Astrocyte (in vitro differentiated cells and primary cell): ENCODE data around the gene CNPPD1. TPM values are rescaled to one million over a fixed set of nuclear protein-coding genes. Genes with fewer than 3 reads are reported as not detected.

Source experiments
- DNase-seq: peaks from one replicate; pipeline ENCODE4 v3.0.0-alpha.2; 2010; ENCODE audit warnings: low read depth
- FAIRE-seq: peaks from 2 replicates; lab custom pipeline; 2011; peaks lifted over from hg19 to GRCh38; lab: Jason Lieb, UNC
- H2AFZ ChIP-seq: 2 replicates; pipeline ENCODE4 v1.6.0; 2012; ENCODE audit warnings: low read depth, low read length, inconsistent platforms
- H3K27ac ChIP-seq: 2 replicates; pipeline ENCODE4 v1.5.1; 2011; ENCODE audit warnings: low read depth, low read length, inconsistent platforms
- H3K27me3 ChIP-seq: 2 replicates; pipeline ENCODE4 v1.6.0; 2011; ENCODE audit warnings: low read length, inconsistent platforms; ENCODE audit not compliant: insufficient read depth
- H3K36me3 ChIP-seq: 2 replicates; pipeline ENCODE4 v1.5.1; 2011; ENCODE audit warnings: low read length, inconsistent platforms; ENCODE audit not compliant: insufficient read depth
- H3K4me1 ChIP-seq: 2 replicates; pipeline ENCODE4 v1.5.1; 2011; ENCODE audit warnings: low read length, inconsistent platforms; ENCODE audit not compliant: insufficient read depth
- H3K4me2 ChIP-seq: 2 replicates; pipeline ENCODE4 v1.6.0; 2012; ENCODE audit warnings: low read length, inconsistent platforms
- H3K4me3 ChIP-seq: 2 replicates; pipeline ENCODE4 v1.5.1; 2011; ENCODE audit warnings: low read depth, mild to moderate bottlenecking, low read length, inconsistent platforms; ENCODE audit not compliant: insufficient read depth
- H3K79me2 ChIP-seq: 2 replicates; pipeline ENCODE4 v1.6.0; 2012; ENCODE audit warnings: mild to moderate bottlenecking, low read length, inconsistent platforms; ENCODE audit not compliant: insufficient read depth
- H3K9ac ChIP-seq: 2 replicates; pipeline ENCODE4 v1.6.0; 2012; ENCODE audit warnings: mild to moderate bottlenecking, low read length, inconsistent platforms
- H3K9me3 ChIP-seq: 2 replicates; pipeline ENCODE4 v1.5.1; 2012; ENCODE audit warnings: low read depth, mild to moderate bottlenecking, low read length, inconsistent platforms; ENCODE audit not compliant: insufficient read depth
- H4K20me1 ChIP-seq: 2 replicates; pipeline ENCODE4 v1.6.0; 2012; ENCODE audit warnings: low read length, inconsistent platforms; ENCODE audit not compliant: insufficient read depth
- H3K27ac Mint-ChIP-seq: one replicate; pipeline ENCODE4 v1.8.0; 2021; ENCODE audit warnings: mild to moderate bottlenecking, mixed read lengths; ENCODE audit not compliant: unreplicated experiment
- H3K27me3 Mint-ChIP-seq: one replicate; pipeline ENCODE4 v1.8.0; 2021; ENCODE audit warnings: low read depth, mixed read lengths; ENCODE audit not compliant: unreplicated experiment
- H3K36me3 Mint-ChIP-seq: one replicate; pipeline ENCODE4 v1.8.0; 2021; ENCODE audit warnings: low read depth, mixed read lengths; ENCODE audit not compliant: unreplicated experiment
- H3K4me1 Mint-ChIP-seq: one replicate; pipeline ENCODE4 v1.8.0; 2021; ENCODE audit warnings: low read depth, mixed read lengths; ENCODE audit not compliant: unreplicated experiment
- H3K4me3 Mint-ChIP-seq: one replicate; pipeline ENCODE4 v1.8.0; 2021; ENCODE audit warnings: mild to moderate bottlenecking, moderate library complexity, mixed read lengths; ENCODE audit not compliant: unreplicated experiment
- H3K9me3 Mint-ChIP-seq: one replicate; pipeline ENCODE4 v1.8.0; 2021; ENCODE audit warnings: mild to moderate bottlenecking, mixed read lengths; ENCODE audit not compliant: unreplicated experiment
- CTCF ChIP-seq: IDR thresholded peaks from 2 replicates; pipeline ENCODE4 v1.5.1; 2011; ENCODE audit warnings: low read depth, mild to moderate bottlenecking, inconsistent platforms, low read length, moderate library complexity; ENCODE audit not compliant: insufficient read depth
- EZH2 ChIP-seq: IDR thresholded peaks from 2 replicates; pipeline ENCODE4 v1.6.1; 2012; ENCODE audit warnings: mild to moderate bottlenecking, low read length, inconsistent platforms; ENCODE audit not compliant: insufficient read depth
- total RNA-seq: library from RNA; stranded (reverse); gene quantifications from 2 replicates; pipeline ENCODE4 v1.2.1, GENCODE V29; 2021

Gene CNPPD1
- total RNA-seq, 1 donor from 2014 or later = 28.1 TPM

GRCh38 chr2:219124381-219125110 is 52.2 kb downstream of the CNPPD1 start:
- H3K4me2 ChIP-seq = peak overlapping the region; percentile 68
- H3K36me3 ChIP-seq = no peaks in the 10 kb centered on the region
- Mint-ChIP-seq H3K9me3 (peaks cover 4% of the 10 kb centered on the region), H3K4me1 (peaks cover 15% of the 10 kb centered on the region), H3K4me3 (no peak overlapping the region), H3K27ac (peak overlapping the region; percentile 11), H3K36me3 (peaks cover 6% of the 10 kb centered on the region), H3K27me3 (peaks cover 15% of the 10 kb centered on the region)
- peak overlapping the region; percentile 27 for H3K4me3 ChIP-seq
- H4K20me1 ChIP-seq = peaks cover 17% of the 10 kb centered on the region
- peak overlapping the region; percentile 13 for H3K9ac ChIP-seq
- H3K9me3 ChIP-seq = no peaks in the 10 kb centered on the region
- no peaks in the 10 kb centered on the region for H3K27me3 ChIP-seq
- H2AFZ ChIP-seq = no peak overlapping the region
- DNase-seq (peak; percentile 61), FAIRE-seq (no peak)
- H3K4me1 ChIP-seq = peaks cover 27% of the 10 kb centered on the region
- no peaks in the 10 kb centered on the region for H3K79me2 ChIP-seq
- H3K27ac ChIP-seq = peak overlapping the region; percentile 33
- no peak for TF ChIP-seq CTCF
- no peak for TF ChIP-seq EZH2

- Mint-ChIP-seq H3K27me3 (peaks cover 21% of the 10 kb centered on the region), H3K4me1 (peaks cover 15% of the 10 kb centered on the region), H3K9me3 (no peaks in the 10 kb centered on the region), H3K4me3 (no peak overlapping the region), H3K27ac (no peak overlapping the region), H3K36me3 (peaks cover 6% of the 10 kb centered on the region)
- Histone ChIP-seq H3K4me3 (no peak overlapping the region), H3K36me3 (no peaks in the 10 kb centered on the region), H3K4me1 (peaks cover 27% of the 10 kb centered on the region), H3K79me2 (no peaks in the 10 kb centered on the region), H4K20me1 (peaks cover 26% of the 10 kb centered on the region), H3K27me3 (no peaks in the 10 kb centered on the region), H3K4me2 (peak overlapping the region; percentile 68), H3K27ac (no peak overlapping the region), H2AFZ (no peak overlapping the region), H3K9ac (no peak overlapping the region), H3K9me3 (no peaks in the 10 kb centered on the region)
- FAIRE-seq (no peak), DNase-seq (no peak)
- TF ChIP-seq CTCF = no peak
- TF ChIP-seq EZH2 = no peak
These were observed 53.2 kb downstream of the CNPPD1 start for GRCh38 chr2:219123356-219124135.
